NT2/D1 (cell line): ENCODE results near the gene KIR2DL4.
"Not testable (repeated sequence)": the region's sequence is repeated elsewhere in the genome, so short reads cannot be mapped to it uniquely, and the experiment has no call there.

ENCODE experiments used
- DNase-seq: peaks from one replicate; pipeline ENCODE4 v3.0.0-alpha.2; 2011; ENCODE audit warnings: low read depth, low spot score
- H3K27me3 ChIP-seq: 2 replicates; pipeline ENCODE4 v1.6.0; 2011; ENCODE audit warnings: mild to moderate bottlenecking; ENCODE audit not compliant: insufficient read length, insufficient read depth
- H3K36me3 ChIP-seq: 2 replicates; pipeline ENCODE4 v1.6.1; 2011; ENCODE audit warnings: mild to moderate bottlenecking, low read length, mixed read lengths; ENCODE audit not compliant: insufficient read depth, insufficient read length
- H3K4me1 ChIP-seq: 2 replicates; pipeline ENCODE4 v1.5.1; 2011; ENCODE audit not compliant: insufficient read depth, insufficient read length
- H3K4me3 ChIP-seq: 2 replicates; pipeline ENCODE4 v1.5.1; 2011; ENCODE audit warnings: low read depth; ENCODE audit not compliant: insufficient read length
- H3K9ac ChIP-seq: 2 replicates; pipeline ENCODE4 v1.6.0; 2011; ENCODE audit warnings: low read depth; ENCODE audit not compliant: insufficient read length
- H3K9me3 ChIP-seq: 2 replicates; pipeline ENCODE4 v1.5.1; 2011; ENCODE audit warnings: mild to moderate bottlenecking, low read length; ENCODE audit not compliant: insufficient read depth
- SUZ12 ChIP-seq: IDR thresholded peaks from 2 replicates; pipeline ENCODE4 v1.6.1; 2011; ENCODE audit not compliant: insufficient read length, insufficient read depth; ENCODE audit errors: extremely low read depth
- YY1 ChIP-seq: IDR thresholded peaks from 2 replicates; pipeline ENCODE4 v1.6.1; 2011; ENCODE audit not compliant: insufficient read length, insufficient read depth
- ZNF274 ChIP-seq: IDR thresholded peaks from 2 replicates; pipeline ENCODE4 v1.6.1; 2011; ENCODE audit warnings: mild to moderate bottlenecking, low read depth, low read length

Gene KIR2DL4

DNA sequence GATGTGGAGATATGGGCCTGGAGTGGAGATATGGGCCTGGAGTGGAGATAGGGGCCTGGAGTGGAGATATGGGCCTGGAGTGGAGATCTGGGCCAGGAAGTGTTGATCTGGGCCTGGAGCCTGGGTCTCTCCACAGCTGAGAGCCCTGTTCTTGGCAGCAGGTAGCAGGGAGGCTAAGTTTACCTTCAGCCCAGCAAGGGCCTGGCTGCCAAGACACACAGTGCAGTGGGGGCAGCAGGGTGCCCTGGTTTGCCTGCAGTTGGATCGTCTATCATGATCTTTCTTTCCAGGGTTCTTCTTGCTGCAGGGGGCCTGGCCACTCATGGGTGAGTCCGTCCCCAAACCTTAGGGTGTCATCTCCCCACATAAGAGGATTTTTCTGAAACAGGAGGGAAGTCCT, 47.5 kb downstream of the KIR2DL4 start:
- Histone ChIP-seq H3K4me1 (no peaks in the 10 kb centered on the region), H3K4me3 (no peak overlapping the region), H3K36me3 (no peaks in the 10 kb centered on the region), H3K9ac (no peak overlapping the region), H3K27me3 (peaks cover 29% of the 10 kb centered on the region), H3K9me3 (no peaks in the 10 kb centered on the region)
- DNase-seq, result no peak
- TF ChIP-seq YY1 (no peak), SUZ12 (no peak), ZNF274 (no peak)

GRCh38 chr19:54851353-54851752, 47.9 kb downstream of the KIR2DL4 start:
- Histone ChIP-seq H3K9ac (no peak overlapping the region), H3K36me3 (no peaks in the 10 kb centered on the region), H3K27me3 (peaks cover 29% of the 10 kb centered on the region), H3K9me3 (no peaks in the 10 kb centered on the region), H3K4me3 (no peak overlapping the region), H3K4me1 (no peaks in the 10 kb centered on the region)
- TF ChIP-seq ZNF274 (no peak), SUZ12 (no peak), YY1 (no peak)
- DNase-seq, result no peak

DNA sequence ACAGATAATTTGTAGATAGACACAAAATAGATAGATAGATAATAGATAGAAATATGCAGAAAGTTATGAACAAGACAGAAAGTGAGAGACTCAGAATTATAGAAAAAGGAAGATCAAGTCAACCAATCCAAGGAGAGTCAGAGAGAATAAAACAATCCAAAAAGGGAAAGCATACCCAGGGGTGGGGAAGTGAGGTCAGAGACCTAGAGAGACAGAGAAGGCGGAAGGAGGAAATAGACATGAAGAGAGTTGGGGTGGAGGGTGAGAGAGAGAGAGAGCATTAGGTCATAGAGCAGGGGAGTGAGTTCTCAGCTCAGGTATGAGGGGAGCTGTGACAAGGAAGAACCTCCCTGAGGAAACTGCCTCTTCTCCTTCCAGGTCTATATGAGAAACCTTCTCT, 51.8 kb downstream of the KIR2DL4 start:
- not testable (repeated sequence) for H3K4me3 ChIP-seq, H3K9ac ChIP-seq, H3K4me1 ChIP-seq, DNase-seq, H3K36me3 ChIP-seq, H3K9me3 ChIP-seq
- peaks cover 36% of the 10 kb centered on the region for H3K27me3 ChIP-seq

DNA sequence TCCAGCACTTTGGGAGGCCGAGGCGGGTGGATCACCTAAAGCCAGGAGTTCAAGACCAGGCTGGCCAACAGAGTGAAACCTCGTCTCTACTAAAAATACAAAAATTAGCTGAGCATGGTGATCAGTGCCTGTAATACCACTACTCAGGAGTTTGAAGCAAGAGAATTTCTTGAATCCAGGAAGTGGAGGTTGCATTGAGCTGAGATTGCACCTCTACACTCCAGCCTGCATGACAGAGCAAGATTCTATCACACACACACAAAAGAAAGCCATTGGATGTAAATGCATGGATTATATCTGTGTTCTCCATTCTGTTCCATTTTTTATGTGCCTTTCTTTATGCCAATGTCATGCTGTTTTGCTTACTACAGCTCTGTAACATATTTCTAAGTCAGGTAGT, 55.1 kb downstream of the KIR2DL4 start:
- H3K4me3 ChIP-seq, H3K9ac ChIP-seq, H3K9me3 ChIP-seq, H3K36me3 ChIP-seq, H3K4me1 ChIP-seq, DNase-seq: not testable (repeated sequence)
- H3K27me3 ChIP-seq, result peaks cover 33% of the 10 kb centered on the region

- H3K4me3 ChIP-seq, H3K36me3 ChIP-seq, DNase-seq, H3K9ac ChIP-seq, H3K4me1 ChIP-seq, H3K9me3 ChIP-seq: not testable (repeated sequence)
- H3K27me3 ChIP-seq, result peaks cover 25% of the 10 kb centered on the region
Measured at GRCh38 chr19:54859421-54859820, 56.0 kb downstream of the KIR2DL4 start.

- H3K9ac ChIP-seq, H3K4me3 ChIP-seq: not testable (repeated sequence)
- H3K27me3 ChIP-seq, result peaks cover 24% of the 10 kb centered on the region
Measured at GRCh38 chr19:54863459-54863858, 60.0 kb downstream of the KIR2DL4 start.

More at GRCh38 chr19:54863459-54863858, 60.0 kb downstream of the KIR2DL4 start:
- H3K4me1 ChIP-seq, H3K9me3 ChIP-seq, DNase-seq, H3K36me3 ChIP-seq: not testable (repeated sequence)
